ENCODE measurements around the gene MAGI1.

MAGI1 gene

GRCh38 chr3:65618599-65618998 is 420.1 kb downstream of the MAGI1 start (continued):
- TF ChIP-seq, protein P1, sequence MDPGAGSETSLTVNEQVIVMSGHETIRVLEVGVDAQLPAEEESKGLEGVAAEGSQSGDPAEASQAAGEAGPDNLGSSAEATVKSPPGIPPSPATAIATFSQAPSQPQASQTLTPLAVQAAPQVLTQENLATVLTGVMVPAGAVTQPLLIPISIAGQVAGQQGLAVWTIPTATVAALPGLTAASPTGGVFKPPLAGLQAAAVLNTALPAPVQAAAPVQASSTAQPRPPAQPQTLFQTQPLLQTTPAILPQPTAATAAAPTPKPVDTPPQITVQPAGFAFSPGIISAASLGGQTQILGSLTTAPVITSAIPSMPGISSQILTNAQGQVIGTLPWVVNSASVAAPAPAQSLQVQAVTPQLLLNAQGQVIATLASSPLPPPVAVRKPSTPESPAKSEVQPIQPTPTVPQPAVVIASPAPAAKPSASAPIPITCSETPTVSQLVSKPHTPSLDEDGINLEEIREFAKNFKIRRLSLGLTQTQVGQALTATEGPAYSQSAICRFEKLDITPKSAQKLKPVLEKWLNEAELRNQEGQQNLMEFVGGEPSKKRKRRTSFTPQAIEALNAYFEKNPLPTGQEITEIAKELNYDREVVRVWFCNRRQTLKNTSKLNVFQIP (CRISPR knock-in tag; IDR thresholded peaks at IDR 0.05; ENCODE audit: borderline replicate concordance, low read depth): no peak
- no peak for TF ChIP-seq ZNF8 (CRISPR knock-in tag; IDR thresholded peaks at IDR 0.05)

- no peak for ATAC-seq
- TF ChIP-seq ZNF70 (CRISPR knock-in tag; IDR thresholded peaks at IDR 0.05) (no peak), CSDC2 (CRISPR knock-in tag; IDR thresholded peaks at IDR 0.05) (no peak), TCF4 (CRISPR knock-in tag; IDR thresholded peaks at IDR 0.05; ENCODE audit: borderline replicate concordance) (no peak)
- TF ChIP-seq, protein P2, sequence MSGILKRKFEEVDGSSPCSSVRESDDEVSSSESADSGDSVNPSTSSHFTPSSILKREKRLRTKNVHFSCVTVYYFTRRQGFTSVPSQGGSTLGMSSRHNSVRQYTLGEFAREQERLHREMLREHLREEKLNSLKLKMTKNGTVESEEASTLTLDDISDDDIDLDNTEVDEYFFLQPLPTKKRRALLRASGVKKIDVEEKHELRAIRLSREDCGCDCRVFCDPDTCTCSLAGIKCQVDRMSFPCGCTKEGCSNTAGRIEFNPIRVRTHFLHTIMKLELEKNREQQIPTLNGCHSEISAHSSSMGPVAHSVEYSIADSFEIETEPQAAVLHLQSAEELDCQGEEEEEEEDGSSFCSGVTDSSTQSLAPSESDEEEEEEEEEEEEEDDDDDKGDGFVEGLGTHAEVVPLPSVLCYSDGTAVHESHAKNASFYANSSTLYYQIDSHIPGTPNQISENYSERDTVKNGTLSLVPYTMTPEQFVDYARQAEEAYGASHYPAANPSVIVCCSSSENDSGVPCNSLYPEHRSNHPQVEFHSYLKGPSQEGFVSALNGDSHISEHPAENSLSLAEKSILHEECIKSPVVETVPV (CRISPR knock-in tag; IDR thresholded peaks at IDR 0.05): no peak
These were observed 420.9 kb downstream of the MAGI1 start for GRCh38 chr3:65617787-65618186.

DNA sequence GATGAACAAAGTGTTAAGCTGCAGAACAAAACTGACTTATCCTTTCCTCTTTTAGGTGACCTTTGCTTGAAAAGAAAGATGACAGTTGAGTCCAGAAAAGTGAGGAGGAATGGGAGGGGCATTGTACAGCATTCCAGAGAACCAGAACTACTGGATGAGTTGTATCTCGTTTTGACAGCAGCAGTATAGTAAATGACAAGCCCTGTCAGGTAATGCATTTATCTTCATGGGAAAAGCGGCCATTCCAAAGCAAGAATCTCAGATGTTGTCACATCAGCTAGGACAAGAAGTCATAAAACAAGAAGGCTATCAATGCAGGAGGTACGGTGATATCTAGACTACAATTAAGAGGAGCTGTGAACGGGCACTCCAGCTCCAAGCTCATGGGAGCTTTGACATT is 421.5 kb downstream of the MAGI1 start:
- no peak for ATAC-seq
- no peak for TF ChIP-seq ZFP30 (CRISPR knock-in tag; IDR thresholded peaks at IDR 0.05)
- no peak for TF ChIP-seq ARNTL (CRISPR knock-in tag; IDR thresholded peaks at IDR 0.05; ENCODE audit: borderline replicate concordance, low read depth)
- TF ChIP-seq ZNF8 (CRISPR knock-in tag; IDR thresholded peaks at IDR 0.05): no peak
- no peak for TF ChIP-seq TCF4 (CRISPR knock-in tag; IDR thresholded peaks at IDR 0.05; ENCODE audit: borderline replicate concordance)
- TF ChIP-seq, protein P3, sequence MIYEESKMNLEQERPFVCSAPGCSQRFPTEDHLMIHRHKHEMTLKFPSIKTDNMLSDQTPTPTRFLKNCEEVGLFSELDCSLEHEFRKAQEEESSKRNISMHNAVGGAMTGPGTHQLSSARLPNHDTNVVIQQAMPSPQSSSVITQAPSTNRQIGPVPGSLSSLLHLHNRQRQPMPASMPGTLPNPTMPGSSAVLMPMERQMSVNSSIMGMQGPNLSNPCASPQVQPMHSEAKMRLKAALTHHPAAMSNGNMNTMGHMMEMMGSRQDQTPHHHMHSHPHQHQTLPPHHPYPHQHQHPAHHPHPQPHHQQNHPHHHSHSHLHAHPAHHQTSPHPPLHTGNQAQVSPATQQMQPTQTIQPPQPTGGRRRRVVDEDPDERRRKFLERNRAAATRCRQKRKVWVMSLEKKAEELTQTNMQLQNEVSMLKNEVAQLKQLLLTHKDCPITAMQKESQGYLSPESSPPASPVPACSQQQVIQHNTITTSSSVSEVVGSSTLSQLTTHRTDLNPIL (CRISPR knock-in tag; IDR thresholded peaks at IDR 0.05; ENCODE audit: low read depth): no peak
- TF ChIP-seq, protein P2 (CRISPR knock-in tag; IDR thresholded peaks at IDR 0.05): no peak
- no peak for TF ChIP-seq GLIS3 (CRISPR knock-in tag; IDR thresholded peaks at IDR 0.05)
- no peak for TF ChIP-seq PATZ1 (CRISPR knock-in tag; IDR thresholded peaks at IDR 0.05; ENCODE audit: borderline replicate concordance)
- no peak for TF ChIP-seq TSHZ2 (CRISPR knock-in tag; IDR thresholded peaks at IDR 0.05)

- no peak for ATAC-seq
- TF ChIP-seq ISL1 (CRISPR knock-in tag; IDR thresholded peaks at IDR 0.05) (no peak), PATZ1 (CRISPR knock-in tag; IDR thresholded peaks at IDR 0.05; ENCODE audit: borderline replicate concordance) (no peak), CSDC2 (CRISPR knock-in tag; IDR thresholded peaks at IDR 0.05) (no peak)
These were observed 422.2 kb downstream of the MAGI1 start for GRCh38 chr3:65616563-65616962.
